K562 (cell line): ENCODE results near the gene TEX14. TPM values are rescaled to one million over a fixed set of nuclear protein-coding genes. Genes with fewer than 3 reads are reported as not detected.

Source experiments
- ARID3B ChIP-seq: fragments of 250-450 bp; sonication (Bioruptor Pico); IDR thresholded peaks from 2 replicates; pipeline ENCODE4 v1.4.0; 2020; ENCODE audit warnings: borderline replicate concordance
- CCAR2 ChIP-seq: fragments of 200-400 bp; formaldehyde crosslinking; IDR thresholded peaks from 2 replicates; pipeline ENCODE4 v1.6.1; 2017; ENCODE audit warnings: mild to moderate bottlenecking, low read depth, low read length
- CCNT2 ChIP-seq: IDR thresholded peaks from 2 replicates; pipeline ENCODE4 v1.6.1; 2011; ENCODE audit warnings: borderline replicate concordance, low read depth, mild to moderate bottlenecking, moderate library complexity, mixed read lengths, low read length; ENCODE audit not compliant: insufficient read length; ENCODE audit errors: extremely low read depth
- CHCHD3 ChIP-seq: fragments of 250-450 bp; sonication (Bioruptor Pico); IDR thresholded peaks from 2 replicates; pipeline ENCODE4 v2.1.2; 2022; ENCODE audit warnings: mild to moderate bottlenecking
- HDAC6 ChIP-seq: IDR thresholded peaks from 2 replicates; pipeline ENCODE4 v1.6.1; 2012; ENCODE audit warnings: low read depth, mild to moderate bottlenecking, control low read depth, inconsistent platforms, low read length, moderate library complexity
- PHB2 ChIP-seq: fragments of 450-650 bp; IDR thresholded peaks from 2 replicates; pipeline ENCODE4 v1.6.1; 2017; ENCODE audit warnings: low read depth
- PRPF4 ChIP-seq: fragments of 200-400 bp; formaldehyde crosslinking; IDR thresholded peaks from one replicate; pipeline ENCODE4 v1.6.1; 2017; ENCODE audit warnings: low read length, low read depth, mild to moderate bottlenecking; ENCODE audit not compliant: insufficient read depth, poor library complexity, severe bottlenecking
- SLC30A9 ChIP-seq: fragments of 250-450 bp; sonication (Bioruptor Pico); IDR thresholded peaks from 2 replicates; pipeline ENCODE4 v1.8.0; 2022; ENCODE audit warnings: mild to moderate bottlenecking, moderate library complexity
- ZKSCAN8 ChIP-seq: fragments of 200-800 bp; sonication (Bioruptor generic); IDR thresholded peaks from 2 replicates; pipeline ENCODE4 v1.6.1; 2016; ENCODE audit warnings: missing genetic modification characterization, missing compliant biosample characterization
- ZNF174 ChIP-seq: fragments of 250-450 bp; sonication (Bioruptor Pico); IDR thresholded peaks from 2 replicates; pipeline ENCODE4 v1.4.0; 2020; ENCODE audit warnings: mild to moderate bottlenecking
- ZNF282 ChIP-seq: sonication (generic); formaldehyde crosslinking; IDR thresholded peaks from 2 replicates; pipeline ENCODE4 v1.8.1; 2023; ENCODE audit warnings: missing genetic modification reagents
- polyA plus RNA-seq, 8 experiments: library from polyadenylated mRNA; depleted of rRNA in 4 of 8; stranded (reverse) in 5 of 8; unstranded in 3 of 8; fragments of >200 nt; fragmentation: Nextera tagmentation in 2 of 8; fragmentation: Illumina TruSeq in 1 of 8; extraction: Ambion mirVana in 2 of 8; extraction: Trizol in 1 of 8; gene quantifications; 2 replicates each; pipeline versions ENCODE4 v1.2.1 to v1.2.3, GENCODE V29; 2011 to 2014; ENCODE audit warnings: inconsistent platforms in 1 of 8, missing spikeins in 1 of 8
- total RNA-seq, 7 experiments: library from RNA; depleted of rRNA in 6 of 7; stranded (reverse); fragments of >200 nt in 6 of 7; fragmentation: Illumina TruSeq in 2 of 7; extraction: Trizol in 2 of 7; gene quantifications; 2 replicates each; pipeline versions ENCODE4 v1.2.1 to v1.2.3, GENCODE V29; 2011 to 2021; ENCODE audit warnings: low replicate concordance in 1 of 7
- TF ChIP-seq, protein P1 (sequence below): sonication (generic); formaldehyde crosslinking; IDR thresholded peaks from 2 replicates; pipeline ENCODE4 v1.9.0; 2022; ENCODE audit warnings: mild to moderate bottlenecking, missing genetic modification reagents
- TF ChIP-seq, protein P2 (sequence below): conservative IDR thresholded peaks from 2 replicates; pipeline ENCODE4 v1.6.1; 2011; ENCODE audit warnings: low read depth, mild to moderate bottlenecking, low read length; ENCODE audit not compliant: control insufficient read depth
- TF ChIP-seq, protein P3 (sequence below), 2 experiments: fragments of 450-650 bp; formaldehyde crosslinking in 1 of 2; IDR thresholded peaks; 2 replicates each; pipeline versions ENCODE4 v1.4.0 to v1.6.1; 2014 to 2020; ENCODE audit warnings: mild to moderate bottlenecking in 2 of 2, borderline replicate concordance in 1 of 2, low read depth in 1 of 2

The TEX14 gene
- total and polyA plus RNA-seq, 9 of the 15 experiments (the other 6 are each of a cell fraction or from before 2014, with no cell fraction given) = 0.05 to 0.12 (median 0.09) TPM; not detected in 1

DNA sequence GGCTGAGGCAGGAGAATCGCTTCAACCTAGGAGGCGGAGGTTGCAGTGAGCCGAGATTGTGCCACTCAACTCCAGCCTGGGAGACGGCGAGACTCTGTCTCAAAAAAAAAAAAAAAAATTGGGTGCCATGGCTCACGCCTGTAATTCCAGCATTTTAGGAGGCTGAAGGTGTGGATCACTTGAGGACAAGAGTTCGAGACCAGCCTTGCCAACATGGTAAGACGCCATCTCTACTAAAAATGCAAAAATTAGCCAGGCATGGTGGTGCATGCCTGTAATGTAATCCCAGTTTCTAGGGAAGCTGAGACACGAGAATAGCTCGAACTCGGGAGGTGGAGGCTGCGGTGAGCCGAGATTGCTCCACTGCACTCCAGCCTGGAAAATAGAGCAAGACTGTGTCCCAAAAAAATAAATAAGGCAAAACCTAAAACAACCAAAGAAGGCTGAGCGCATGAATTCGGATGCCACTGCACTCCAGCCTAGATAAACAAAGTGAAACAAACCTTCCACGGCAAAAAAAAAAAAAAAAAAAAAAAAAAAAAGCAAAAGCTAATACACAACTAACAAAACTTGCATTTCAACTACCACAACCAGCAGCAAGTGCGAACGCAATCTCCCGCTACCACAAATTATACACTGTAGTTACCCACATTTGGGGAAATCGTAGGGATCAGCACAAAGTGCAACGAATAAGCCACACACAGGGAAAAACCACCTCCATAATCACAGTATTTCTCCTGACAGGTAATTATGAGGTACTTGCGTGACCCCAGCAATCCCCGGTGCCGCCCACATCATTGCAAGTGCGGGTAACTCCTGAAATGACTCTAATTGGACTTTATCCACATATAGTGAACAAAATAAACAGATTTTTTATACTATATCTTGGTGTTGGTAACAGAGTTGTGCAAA, 25.6 kb downstream of the TEX14 start (continued):
- no peak for TF ChIP-seq ZNF174 (CRISPR knock-in tag)
- TF ChIP-seq, protein P1, sequence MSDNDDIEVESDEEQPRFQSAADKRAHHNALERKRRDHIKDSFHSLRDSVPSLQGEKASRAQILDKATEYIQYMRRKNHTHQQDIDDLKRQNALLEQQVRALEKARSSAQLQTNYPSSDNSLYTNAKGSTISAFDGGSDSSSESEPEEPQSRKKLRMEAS (CRISPR knock-in tag) = no peak
- no peak for TF ChIP-seq ZNF282 (CRISPR knock-in tag)
- TF ChIP-seq, protein P2, sequence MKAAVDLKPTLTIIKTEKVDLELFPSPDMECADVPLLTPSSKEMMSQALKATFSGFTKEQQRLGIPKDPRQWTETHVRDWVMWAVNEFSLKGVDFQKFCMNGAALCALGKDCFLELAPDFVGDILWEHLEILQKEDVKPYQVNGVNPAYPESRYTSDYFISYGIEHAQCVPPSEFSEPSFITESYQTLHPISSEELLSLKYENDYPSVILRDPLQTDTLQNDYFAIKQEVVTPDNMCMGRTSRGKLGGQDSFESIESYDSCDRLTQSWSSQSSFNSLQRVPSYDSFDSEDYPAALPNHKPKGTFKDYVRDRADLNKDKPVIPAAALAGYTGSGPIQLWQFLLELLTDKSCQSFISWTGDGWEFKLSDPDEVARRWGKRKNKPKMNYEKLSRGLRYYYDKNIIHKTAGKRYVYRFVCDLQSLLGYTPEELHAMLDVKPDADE = 0 out of 2 replicates have a peak, but pooled peaks have one; percentile 49
- TF ChIP-seq HDAC6 = no peak
- no peak for TF ChIP-seq CCAR2
- TF ChIP-seq CCNT2 = no peak
- no peak for TF ChIP-seq PRPF4
- TF ChIP-seq CHCHD3 (CRISPR knock-in tag) = peak; percentile 87; the same call in 1 of the 2 replicates
- TF ChIP-seq SLC30A9 = no peak
- TF ChIP-seq ARID3B (CRISPR knock-in tag) = no peak
- TF ChIP-seq, protein P3, sequence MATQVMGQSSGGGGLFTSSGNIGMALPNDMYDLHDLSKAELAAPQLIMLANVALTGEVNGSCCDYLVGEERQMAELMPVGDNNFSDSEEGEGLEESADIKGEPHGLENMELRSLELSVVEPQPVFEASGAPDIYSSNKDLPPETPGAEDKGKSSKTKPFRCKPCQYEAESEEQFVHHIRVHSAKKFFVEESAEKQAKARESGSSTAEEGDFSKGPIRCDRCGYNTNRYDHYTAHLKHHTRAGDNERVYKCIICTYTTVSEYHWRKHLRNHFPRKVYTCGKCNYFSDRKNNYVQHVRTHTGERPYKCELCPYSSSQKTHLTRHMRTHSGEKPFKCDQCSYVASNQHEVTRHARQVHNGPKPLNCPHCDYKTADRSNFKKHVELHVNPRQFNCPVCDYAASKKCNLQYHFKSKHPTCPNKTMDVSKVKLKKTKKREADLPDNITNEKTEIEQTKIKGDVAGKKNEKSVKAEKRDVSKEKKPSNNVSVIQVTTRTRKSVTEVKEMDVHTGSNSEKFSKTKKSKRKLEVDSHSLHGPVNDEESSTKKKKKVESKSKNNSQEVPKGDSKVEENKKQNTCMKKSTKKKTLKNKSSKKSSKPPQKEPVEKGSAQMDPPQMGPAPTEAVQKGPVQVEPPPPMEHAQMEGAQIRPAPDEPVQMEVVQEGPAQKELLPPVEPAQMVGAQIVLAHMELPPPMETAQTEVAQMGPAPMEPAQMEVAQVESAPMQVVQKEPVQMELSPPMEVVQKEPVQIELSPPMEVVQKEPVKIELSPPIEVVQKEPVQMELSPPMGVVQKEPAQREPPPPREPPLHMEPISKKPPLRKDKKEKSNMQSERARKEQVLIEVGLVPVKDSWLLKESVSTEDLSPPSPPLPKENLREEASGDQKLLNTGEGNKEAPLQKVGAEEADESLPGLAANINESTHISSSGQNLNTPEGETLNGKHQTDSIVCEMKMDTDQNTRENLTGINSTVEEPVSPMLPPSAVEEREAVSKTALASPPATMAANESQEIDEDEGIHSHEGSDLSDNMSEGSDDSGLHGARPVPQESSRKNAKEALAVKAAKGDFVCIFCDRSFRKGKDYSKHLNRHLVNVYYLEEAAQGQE (IDR thresholded peaks at IDR 0.05; ENCODE audit: borderline replicate concordance) = no peak
- TF ChIP-seq, protein P3 (CRISPR knock-in tag; IDR thresholded peaks at IDR 0.05; ENCODE audit: low read depth) = no peak
- no peak for TF ChIP-seq PHB2
- no peak; the same call in 1 of the 2 replicates for TF ChIP-seq ZKSCAN8 (CRISPR knock-in tag)
